Measurements from ENCODE around the gene STAB1.

The STAB1 gene

GRCh38 chr3:52481819-52482521 lies 13.2 kb upstream of the STAB1 start:
- DNase-seq (ENCODE audit: low read depth), result peak; percentile 31
- no peak overlapping the region for H3K4me3 ChIP-seq (replicated peaks; ENCODE audit: low read depth, low read length)
- TF ChIP-seq CTCF (IDR thresholded peaks at IDR 0.05; ENCODE audit: low read length, missing control alignments), result peak; percentile 39

GRCh38 chr3:52483081-52483480 lies 12.1 kb upstream of the STAB1 start:
- TF ChIP-seq CTCF (IDR thresholded peaks at IDR 0.05; ENCODE audit: low read length, missing control alignments), result no peak
- DNase-seq (ENCODE audit: low read depth), result no peak
- H3K4me3 ChIP-seq (replicated peaks; ENCODE audit: low read depth, low read length), result no peak overlapping the region

GRCh38 chr3:52483577-52484381 lies 11.4 kb upstream of the STAB1 start:
- no peak overlapping the region for H3K4me3 ChIP-seq (replicated peaks; ENCODE audit: low read depth, low read length)
- TF ChIP-seq CTCF (IDR thresholded peaks at IDR 0.05; ENCODE audit: low read length, missing control alignments), result no peak
- DNase-seq (ENCODE audit: low read depth), result peak; percentile 31

GRCh38 chr3:52484680-52485461 lies 10.3 kb upstream of the STAB1 start:
- no peak for DNase-seq (ENCODE audit: low read depth)
- H3K4me3 ChIP-seq (replicated peaks; ENCODE audit: low read depth, low read length), result no peak overlapping the region
- no peak for TF ChIP-seq CTCF (IDR thresholded peaks at IDR 0.05; ENCODE audit: low read length, missing control alignments)

- DNase-seq (ENCODE audit: low read depth), result no peak
- TF ChIP-seq CTCF (IDR thresholded peaks at IDR 0.05; ENCODE audit: low read length, missing control alignments), result no peak
These were observed 7.9 kb upstream of the STAB1 start for GRCh38 chr3:52487050-52487787.

More at GRCh38 chr3:52487050-52487787, 7.9 kb upstream of the STAB1 start:
- no peak overlapping the region for H3K4me3 ChIP-seq (replicated peaks; ENCODE audit: low read depth, low read length)

Measured in fibroblast of pulmonary artery (primary cell).